ENCODE data around the gene SYT8.
"Not testable (repeated sequence)": the region's sequence is repeated elsewhere in the genome, so short reads cannot be mapped to it uniquely, and the experiment has no call there.

SYT8 gene

DNA sequence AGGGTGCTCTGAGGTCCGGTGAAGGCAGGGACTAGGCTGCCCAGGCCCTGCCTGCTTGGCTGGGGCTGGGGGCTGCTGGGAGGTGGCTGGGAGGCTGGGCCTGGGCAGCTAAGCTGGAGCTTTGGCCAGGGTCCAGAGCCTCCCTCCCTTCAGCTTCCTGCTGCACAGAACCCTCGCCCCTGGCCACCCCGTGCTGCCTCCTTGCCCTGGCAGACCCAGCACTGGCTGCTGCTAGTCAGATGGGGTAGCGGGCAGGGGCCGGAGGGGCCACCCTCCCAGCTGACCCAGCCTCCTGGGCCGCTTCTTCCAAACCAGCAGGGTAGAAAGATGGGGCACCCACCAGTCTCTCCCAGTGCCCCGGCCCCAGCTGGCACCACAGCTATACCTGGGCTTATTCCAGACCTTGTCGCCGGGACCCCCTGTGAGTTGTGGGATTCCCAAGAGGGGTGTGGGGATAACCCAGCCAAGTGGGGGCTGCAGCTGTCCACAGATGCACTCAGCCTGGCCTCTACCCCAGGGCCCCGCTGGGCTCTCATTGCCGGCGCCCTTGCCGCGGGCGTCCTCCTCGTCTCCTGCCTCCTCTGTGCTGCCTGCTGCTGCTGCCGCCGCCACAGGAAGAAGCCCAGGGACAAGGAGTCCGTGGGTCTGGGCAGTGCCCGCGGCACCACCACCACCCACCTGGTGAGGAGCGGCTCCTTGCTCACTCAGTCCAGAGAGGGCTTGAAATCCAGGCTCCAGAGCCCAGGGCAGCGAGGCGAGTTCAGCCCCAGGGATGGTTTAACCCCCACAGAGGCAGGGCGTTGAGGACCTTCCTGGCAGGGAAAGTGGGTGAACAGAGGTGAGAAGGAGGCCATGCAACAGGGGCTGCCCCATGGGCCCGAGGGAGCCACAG is at the start of gene SYT8:
Gene SYT8, plus strand, starts transcription at position 212 of the 892 bp plus-strand sequence. Its CDS starts 116 bp downstream, at position 328.
- DNase-seq = no peak

DNA sequence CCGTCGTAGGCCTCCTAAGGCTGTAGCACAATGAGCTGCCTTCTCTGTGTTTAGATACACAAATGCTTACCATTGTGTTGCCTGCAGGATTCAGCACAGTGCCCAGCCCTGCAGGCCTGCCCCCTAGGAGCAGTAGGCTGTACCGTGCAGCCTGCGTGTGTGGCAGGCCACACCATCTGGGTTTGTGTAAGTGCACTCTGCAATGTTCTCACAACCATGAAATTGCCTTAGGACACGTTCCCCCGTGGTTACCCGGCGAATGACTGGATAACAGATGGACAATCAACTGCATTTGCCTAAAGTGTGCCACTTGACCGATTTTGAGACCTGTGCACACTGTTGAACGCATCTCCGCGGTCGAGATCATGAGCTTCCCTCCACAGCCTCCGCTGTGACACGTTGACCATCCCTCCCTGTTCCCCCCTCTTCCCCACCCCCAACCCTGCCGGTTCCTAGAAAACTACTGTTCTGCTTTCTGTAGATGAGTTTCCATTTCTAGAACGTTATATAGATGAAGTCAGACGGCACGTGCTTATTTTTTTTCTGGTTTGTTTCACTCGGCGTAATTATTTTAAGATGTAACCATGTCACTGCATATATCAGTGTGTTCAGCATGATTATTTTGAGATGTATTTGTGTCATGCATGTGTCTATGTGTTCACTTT is 48.9 kb upstream of the SYT8 start:
- DNase-seq = no peak

GRCh38 chr11:1786466-1786865 is 48.3 kb upstream of the SYT8 start:
- DNase-seq = no peak

GRCh38 chr11:1791912-1792311 is 42.9 kb upstream of the SYT8 start:
- no peak for DNase-seq

GRCh38 chr11:1792461-1792860 is 42.3 kb upstream of the SYT8 start:
- DNase-seq = no peak

DNA sequence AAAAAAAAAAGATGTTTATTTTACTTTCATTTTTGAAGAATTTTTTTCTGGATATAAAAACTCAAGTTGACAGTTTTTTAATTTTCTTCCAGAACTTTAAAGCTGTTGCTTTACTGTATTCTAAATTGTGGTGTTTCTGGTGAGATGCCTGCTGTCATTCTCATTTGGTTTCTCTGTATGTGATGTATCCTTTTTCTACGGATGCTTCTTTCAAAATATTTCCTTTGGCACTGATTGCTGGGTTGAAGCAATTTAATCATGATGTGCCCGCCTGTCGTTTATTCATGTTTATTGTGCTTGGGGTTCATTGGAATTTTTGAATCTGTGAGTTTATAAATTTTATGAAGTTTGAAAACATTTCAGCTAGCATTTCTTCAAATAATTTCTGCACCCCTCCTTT is 41.7 kb upstream of the SYT8 start:
- no peak for DNase-seq

GRCh38 chr11:1796413-1797011 is 38.3 kb upstream of the SYT8 start:
- no peak for DNase-seq

- DNase-seq = no peak
Measured at GRCh38 chr11:1797391-1798125, 37.2 kb upstream of the SYT8 start.

- no peak for DNase-seq
Measured at GRCh38 chr11:1803246-1803645, 31.5 kb upstream of the SYT8 start.

DNA sequence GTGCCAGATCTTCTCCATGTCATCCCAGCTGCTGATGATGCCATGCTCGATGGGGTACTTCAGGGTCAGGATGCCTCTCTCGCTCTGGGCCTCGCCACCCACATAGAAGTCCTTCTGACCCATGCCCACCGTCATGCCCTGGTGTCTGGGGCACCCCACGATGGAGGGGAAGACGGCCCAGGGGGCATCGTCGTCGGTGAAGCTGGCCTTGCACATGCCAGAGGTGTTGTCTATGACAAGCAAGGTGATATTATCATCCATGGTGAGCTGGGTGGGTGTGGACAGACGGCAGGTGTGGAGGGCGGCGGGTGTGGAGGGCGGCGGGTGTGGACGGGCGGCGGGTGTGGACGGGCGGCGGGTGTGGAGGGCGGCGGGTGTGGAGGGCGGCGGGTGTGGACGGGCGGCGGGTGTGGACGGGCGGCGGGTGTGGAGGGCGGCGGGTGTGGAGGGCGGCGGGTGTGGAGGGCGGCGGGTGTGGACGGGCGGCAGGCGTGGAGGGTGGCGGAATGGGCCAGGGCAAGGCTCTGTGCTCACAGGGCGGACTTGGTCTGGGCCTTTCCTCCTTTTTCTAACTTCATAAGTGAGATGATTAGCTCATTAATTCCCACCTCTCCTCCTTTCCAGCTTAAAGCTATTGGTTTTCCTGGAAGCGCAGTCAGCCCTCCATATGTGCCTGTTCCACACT is 30.8 kb upstream of the SYT8 start:
- not testable (repeated sequence) for DNase-seq

DNA sequence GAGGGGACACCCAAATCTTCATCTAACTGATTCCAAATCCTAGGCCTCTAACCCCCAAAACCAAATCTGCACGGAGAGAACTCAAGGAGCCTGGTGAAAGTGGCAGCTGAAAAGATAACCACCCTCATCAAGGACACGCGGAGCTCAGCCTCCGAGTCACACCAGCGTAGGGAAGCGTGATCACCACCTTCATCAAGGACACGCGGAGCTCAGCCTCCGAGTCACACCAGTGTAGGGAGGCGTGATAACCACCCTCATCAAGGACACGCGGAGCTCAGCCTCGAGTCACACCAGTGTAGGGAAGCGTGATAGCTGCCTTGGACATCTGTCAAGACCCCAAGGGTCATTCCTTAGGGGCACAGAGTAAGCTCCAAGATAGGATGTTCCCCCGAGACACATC is 29.3 kb upstream of the SYT8 start:
- no peak for DNase-seq

DNA sequence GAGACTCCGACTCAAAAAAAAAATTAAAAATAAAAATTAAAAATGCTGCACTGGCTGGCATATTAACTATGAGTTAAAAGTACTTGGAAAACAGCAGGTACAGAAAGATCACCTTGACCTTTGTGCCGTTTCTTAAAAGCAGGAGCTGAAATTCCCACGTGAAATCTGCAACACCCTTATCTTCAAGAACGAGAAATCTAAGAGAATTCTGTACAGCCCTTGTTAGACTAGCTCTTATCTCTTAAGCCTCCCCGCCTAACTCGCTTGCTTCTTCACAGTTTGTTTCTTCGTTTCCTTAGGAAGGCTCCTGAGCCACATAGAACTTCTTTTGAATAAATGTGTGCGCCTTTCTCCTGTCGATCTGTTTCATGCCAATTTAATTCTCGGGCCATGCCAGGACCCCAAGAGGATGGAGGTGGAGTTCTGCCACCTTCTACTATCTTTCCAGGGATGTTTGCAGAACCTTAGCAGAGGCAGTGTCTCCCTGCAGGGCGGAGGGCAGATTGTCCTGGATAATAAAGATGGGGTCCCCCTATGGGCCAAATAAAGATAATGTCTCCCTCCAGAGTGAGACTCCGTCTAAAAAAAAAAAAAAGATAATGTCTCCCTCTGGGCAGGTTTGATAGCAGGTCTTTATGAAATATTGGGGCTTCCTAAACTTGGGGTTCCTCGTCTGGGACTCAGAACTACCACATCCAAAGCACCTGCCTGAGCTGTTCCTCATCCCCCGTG is 27.4 kb upstream of the SYT8 start:
- DNase-seq = no peak

- DNase-seq = no peak
Measured at GRCh38 chr11:1810761-1811160, 24.0 kb upstream of the SYT8 start.

DNA sequence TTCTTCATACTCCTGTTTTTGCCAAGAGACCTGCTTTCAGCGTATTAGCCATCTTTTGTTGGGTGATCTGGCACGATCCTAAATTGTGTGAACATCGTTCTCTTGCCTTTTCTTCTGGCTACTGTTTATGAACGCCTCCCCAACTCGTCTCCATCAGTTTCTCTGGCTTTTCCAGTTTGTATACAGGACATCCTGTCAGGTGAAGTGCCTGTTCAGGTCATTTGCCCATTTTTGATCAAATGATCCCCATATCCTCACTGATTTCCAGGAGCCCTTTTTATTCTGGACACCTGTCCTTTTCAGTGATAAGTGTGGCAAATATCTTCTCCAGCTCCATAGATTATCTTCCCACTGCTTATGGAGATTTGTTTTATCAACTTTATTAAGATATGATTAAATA is 22.5 kb upstream of the SYT8 start:
- no peak for DNase-seq

DNA sequence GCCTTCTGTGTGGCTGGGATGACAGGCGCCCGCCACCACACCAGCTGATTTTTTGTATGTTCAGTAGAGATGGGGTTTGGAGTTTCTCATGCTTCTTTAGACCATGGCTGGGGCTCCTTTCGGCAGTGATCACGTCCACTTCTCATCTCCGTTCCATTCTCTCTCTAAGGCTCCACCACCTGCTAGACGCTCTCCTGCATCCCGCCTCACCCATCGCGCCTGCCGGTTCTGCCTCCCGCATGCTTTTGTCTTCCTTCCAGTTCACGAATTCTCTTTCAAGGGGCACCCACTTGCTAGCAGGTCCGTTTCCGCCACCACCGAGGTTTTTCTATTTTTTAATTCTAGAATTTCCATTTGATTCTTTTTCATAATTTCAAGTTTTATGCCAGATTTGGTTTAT is 22.0 kb upstream of the SYT8 start:
- DNase-seq = no peak

DNA sequence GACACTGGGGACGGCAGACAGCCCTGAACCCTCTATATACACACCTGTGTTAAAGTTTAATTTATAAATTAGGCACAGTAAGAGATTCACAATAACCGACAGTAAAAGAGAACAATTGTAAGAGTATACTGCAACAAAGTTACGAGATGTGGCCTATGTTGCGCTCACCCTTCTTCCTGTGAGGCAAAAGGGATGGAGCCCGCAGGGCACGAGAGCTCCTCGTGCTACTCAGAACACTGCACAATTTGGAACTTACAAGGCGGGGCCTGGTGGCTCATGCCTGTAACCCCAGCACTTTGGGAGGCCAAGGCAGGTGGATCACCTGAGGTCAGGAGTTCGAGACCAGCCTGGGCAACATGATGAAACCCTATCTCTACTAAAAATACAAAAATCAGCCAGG is 21.4 kb upstream of the SYT8 start:
- DNase-seq = not testable (repeated sequence)

DNA sequence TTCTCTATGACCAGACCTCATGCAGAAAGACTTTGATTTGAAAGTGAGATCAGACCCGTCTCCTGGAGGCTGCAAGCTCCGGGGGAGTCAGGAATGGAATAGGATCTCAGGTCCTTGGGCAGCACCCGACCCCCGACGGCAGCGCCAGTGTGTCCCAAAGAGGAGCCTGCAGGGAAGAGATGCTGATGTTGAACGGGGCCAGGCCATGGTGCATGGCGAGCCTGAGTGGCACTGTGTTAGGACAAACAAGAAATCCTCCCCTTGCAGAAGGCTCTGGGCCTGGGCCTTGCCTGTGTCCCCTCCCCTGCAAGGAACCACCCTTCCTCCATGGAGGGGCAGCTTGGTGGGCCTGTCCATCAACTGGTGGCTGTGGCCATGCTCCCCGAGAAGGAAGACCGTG is 20.1 kb upstream of the SYT8 start:
- no peak for DNase-seq

GRCh38 chr11:1815311-1815710 is 19.5 kb upstream of the SYT8 start:
- DNase-seq = no peak

- DNase-seq = no peak
Measured at GRCh38 chr11:1815751-1816150, 19.0 kb upstream of the SYT8 start.

DNA sequence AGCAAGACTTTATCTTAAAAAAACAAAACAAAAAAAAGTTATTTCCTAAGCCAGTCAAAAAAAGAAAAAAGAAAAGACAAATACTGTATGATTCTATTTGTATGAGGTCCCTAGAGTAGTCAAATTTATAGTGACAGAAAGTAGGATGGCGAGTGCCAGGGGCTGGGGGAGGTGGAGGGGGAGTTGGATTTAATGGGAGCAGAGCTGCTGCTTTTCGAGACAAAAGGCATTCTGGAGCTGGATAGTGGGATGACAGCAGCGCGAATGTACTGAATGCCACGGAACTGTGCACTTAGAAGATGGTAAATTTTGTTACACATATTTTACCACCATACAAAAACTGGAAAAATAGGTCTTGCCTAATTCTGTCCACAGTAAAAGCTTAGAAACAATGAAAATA is 17.8 kb upstream of the SYT8 start:
- no peak for DNase-seq

GRCh38 chr11:1817511-1817910 is 17.3 kb upstream of the SYT8 start:
- DNase-seq = no peak

- DNase-seq = no peak
Measured at GRCh38 chr11:1819074-1819473, 15.7 kb upstream of the SYT8 start.

Measured in activated CD4-positive, alpha-beta T cell treated with anti-CD3 and anti-CD28 coated beads, Interleukin-2, amount 50 U/mL, for 1 hour (primary cell).